Endothelial cell (in vitro differentiated cells): ENCODE data around the gene SYNGR3. TPM values are rescaled to one million over a fixed set of nuclear protein-coding genes. Genes with fewer than 3 reads are reported as not detected.

ENCODE experiments used
- DNase-seq: peaks from one replicate; pipeline ENCODE4 v3.0.0; 2021; ENCODE audit warnings: low spot score
- H3K27ac Mint-ChIP-seq: one replicate; pipeline ENCODE4 v1.8.0; 2021; ENCODE audit warnings: mixed read lengths, inconsistent platforms; ENCODE audit not compliant: unreplicated experiment
- H3K27me3 Mint-ChIP-seq: one replicate; pipeline ENCODE4 v1.8.0; 2021; ENCODE audit warnings: mild to moderate bottlenecking, moderate library complexity, mixed read lengths, inconsistent platforms; ENCODE audit not compliant: unreplicated experiment
- H3K36me3 Mint-ChIP-seq: one replicate; pipeline ENCODE4 v1.8.0; 2021; ENCODE audit warnings: mild to moderate bottlenecking, low read depth, mixed read lengths, inconsistent platforms; ENCODE audit not compliant: unreplicated experiment
- H3K4me1 Mint-ChIP-seq: one replicate; pipeline ENCODE4 v1.8.0; 2021; ENCODE audit warnings: mild to moderate bottlenecking, mixed read lengths, inconsistent platforms; ENCODE audit not compliant: unreplicated experiment
- H3K4me3 Mint-ChIP-seq: one replicate; pipeline ENCODE4 v1.8.0; 2021; ENCODE audit warnings: mild to moderate bottlenecking, mixed read lengths, inconsistent platforms; ENCODE audit not compliant: unreplicated experiment
- H3K9me3 Mint-ChIP-seq: one replicate; pipeline ENCODE4 v1.8.0; 2021; ENCODE audit warnings: mixed read lengths, inconsistent platforms; ENCODE audit not compliant: unreplicated experiment
- total RNA-seq: library from RNA; stranded (reverse); fragmentation: NEBNext Ultra II Directional; extraction: Animal tissue kit (Norgen Biotek cat#: 25700); gene quantifications from one replicate; pipeline ENCODE4 v1.2.1, GENCODE V29; 2021; ENCODE audit not compliant: unreplicated experiment
- TF ChIP-seq, protein P1 (sequence below): fragments of 200-600 bp; sonication (generic); IDR thresholded peaks from one replicate; pipeline ENCODE4 v1.5.0; 2021; ENCODE audit warnings: antibody characterized with exemption; ENCODE audit not compliant: unreplicated experiment

The SYNGR3 gene
- total RNA-seq, 1 donor from 2014 or later = 0.82 TPM

DNA sequence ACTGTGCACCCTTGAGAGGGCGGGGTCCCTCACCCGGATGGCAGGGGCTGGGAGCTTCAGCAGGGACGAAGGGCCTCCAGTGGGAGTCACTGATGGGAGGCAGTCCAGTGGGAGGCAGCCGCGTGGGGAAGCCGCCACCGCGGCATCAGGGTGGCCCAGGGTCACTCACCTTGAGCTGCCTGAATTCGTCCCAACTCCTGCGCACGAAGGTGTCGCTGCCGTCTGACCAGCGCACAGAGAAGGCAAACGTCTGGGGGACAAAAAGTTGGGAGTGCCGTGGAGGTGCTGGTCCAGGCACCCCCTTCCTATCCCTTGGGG lies 9.0 kb upstream of the SYNGR3 start:
- DNase-seq = no peak
- H3K27me3 Mint-ChIP-seq = peaks cover 30% of the 10 kb centered on the region
- no peak overlapping the region for H3K27ac Mint-ChIP-seq
- TF ChIP-seq, protein P1, sequence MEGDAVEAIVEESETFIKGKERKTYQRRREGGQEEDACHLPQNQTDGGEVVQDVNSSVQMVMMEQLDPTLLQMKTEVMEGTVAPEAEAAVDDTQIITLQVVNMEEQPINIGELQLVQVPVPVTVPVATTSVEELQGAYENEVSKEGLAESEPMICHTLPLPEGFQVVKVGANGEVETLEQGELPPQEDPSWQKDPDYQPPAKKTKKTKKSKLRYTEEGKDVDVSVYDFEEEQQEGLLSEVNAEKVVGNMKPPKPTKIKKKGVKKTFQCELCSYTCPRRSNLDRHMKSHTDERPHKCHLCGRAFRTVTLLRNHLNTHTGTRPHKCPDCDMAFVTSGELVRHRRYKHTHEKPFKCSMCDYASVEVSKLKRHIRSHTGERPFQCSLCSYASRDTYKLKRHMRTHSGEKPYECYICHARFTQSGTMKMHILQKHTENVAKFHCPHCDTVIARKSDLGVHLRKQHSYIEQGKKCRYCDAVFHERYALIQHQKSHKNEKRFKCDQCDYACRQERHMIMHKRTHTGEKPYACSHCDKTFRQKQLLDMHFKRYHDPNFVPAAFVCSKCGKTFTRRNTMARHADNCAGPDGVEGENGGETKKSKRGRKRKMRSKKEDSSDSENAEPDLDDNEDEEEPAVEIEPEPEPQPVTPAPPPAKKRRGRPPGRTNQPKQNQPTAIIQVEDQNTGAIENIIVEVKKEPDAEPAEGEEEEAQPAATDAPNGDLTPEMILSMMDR = no peak
- H3K4me3 Mint-ChIP-seq = no peak overlapping the region
- no peaks in the 10 kb centered on the region for H3K9me3 Mint-ChIP-seq
- H3K36me3 Mint-ChIP-seq = no peaks in the 10 kb centered on the region
- peaks cover 14% of the 10 kb centered on the region for H3K4me1 Mint-ChIP-seq

DNA sequence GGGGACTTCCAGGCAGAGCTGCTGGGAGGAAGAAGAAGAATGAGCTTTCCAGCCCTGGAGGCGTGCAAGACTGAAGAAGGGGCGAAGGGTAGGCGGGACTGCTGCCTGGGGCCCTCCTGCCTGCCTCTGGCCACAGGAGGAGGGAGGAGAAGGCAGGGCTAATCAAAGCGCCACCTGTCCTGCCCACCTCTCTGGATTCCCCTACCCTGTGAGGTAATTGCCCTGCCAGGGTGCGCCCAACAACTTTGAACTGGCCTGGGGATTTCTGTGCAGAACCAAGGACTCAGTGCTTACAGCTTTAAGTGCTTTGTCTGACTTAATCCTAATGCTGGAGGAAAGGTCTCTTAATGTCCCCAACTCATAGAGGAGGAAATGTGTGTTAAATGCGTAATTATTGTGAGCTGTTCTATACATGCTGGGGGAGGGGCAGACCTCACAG lies 8.4 kb upstream of the SYNGR3 start, which contains the start of gene NOXO1:
TSS of gene NOXO1 (minus strand) at position 72 of the 439 bp plus-strand sequence. CDS start 290 bp downstream, outside the sequence.
- TF ChIP-seq, protein P1 = no peak
- Mint-ChIP-seq H3K4me3 (no peak within 1 kb of the TSS), H3K27me3 (peaks cover 28% of the 10 kb centered on the region), H3K36me3 (peaks cover 1% of the 10 kb centered on the region), H3K4me1 (peaks cover 14% of the 10 kb centered on the region), H3K9me3 (no peaks in the 10 kb centered on the region), H3K27ac (no peak within 1 kb of the TSS)
- DNase-seq = no peak

DNA sequence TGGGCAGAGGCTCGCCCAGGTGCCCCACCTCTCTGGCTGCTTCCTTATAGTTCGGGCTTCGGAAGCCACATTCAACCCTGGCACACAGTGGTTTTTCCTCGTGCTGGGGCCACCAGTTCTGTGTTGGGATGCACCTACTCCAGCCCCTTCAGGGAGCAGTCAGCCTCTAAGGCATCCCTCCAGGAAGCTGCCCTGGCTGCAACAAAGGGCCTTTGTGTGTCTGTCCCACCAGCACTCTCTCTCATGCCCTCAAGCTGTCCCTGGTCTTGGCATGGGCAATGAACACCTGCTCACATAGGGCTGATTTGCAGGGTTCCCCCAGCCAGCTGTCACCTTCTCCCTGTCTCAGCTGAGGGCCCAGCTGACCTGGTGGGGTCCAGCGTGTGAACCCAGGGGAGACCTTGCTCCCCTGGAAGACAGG lies 7.7 kb upstream of the SYNGR3 start:
- DNase-seq = no peak
- no peak overlapping the region for H3K27ac Mint-ChIP-seq
- TF ChIP-seq, protein P1 = no peak
- no peak overlapping the region for H3K4me3 Mint-ChIP-seq
- peaks cover 5% of the 10 kb centered on the region for H3K36me3 Mint-ChIP-seq
- peaks cover 29% of the 10 kb centered on the region for H3K27me3 Mint-ChIP-seq
- no peaks in the 10 kb centered on the region for H3K9me3 Mint-ChIP-seq
- peaks cover 14% of the 10 kb centered on the region for H3K4me1 Mint-ChIP-seq

DNA sequence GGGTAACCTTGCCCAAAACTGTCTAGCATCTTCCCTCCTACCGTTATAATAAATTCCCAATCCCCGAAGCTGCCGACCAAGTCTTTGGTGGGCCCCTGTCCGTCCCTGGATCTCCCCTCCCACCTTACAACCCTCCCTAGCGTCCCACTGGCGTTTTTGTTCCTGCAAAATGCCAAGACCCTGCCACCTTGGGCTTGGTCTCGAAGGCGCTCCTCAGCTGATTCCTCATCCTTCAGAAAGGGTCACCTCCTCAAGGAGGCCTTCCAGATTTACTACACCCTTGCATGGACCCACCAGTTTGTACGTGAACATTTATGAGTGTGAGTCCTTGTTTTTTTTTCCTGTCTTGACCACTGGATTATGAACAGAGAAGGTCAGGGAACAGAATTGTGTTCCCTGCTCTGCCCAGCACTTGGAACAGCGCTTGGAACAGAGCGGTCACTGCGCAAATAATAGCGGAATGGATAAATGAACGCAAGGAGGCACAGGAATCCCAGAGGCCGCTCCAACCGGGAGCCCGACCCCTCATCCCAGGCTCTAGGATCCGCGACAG lies 6.7 kb upstream of the SYNGR3 start:
- H3K27ac Mint-ChIP-seq = peak overlapping the region; percentile 67
- H3K27me3 Mint-ChIP-seq = peaks cover 31% of the 10 kb centered on the region
- H3K36me3 Mint-ChIP-seq = peaks cover 5% of the 10 kb centered on the region
- DNase-seq = no peak
- no peaks in the 10 kb centered on the region for H3K9me3 Mint-ChIP-seq
- TF ChIP-seq, protein P1 = no peak
- H3K4me3 Mint-ChIP-seq = peak overlapping the region; percentile 89
- peaks cover 14% of the 10 kb centered on the region for H3K4me1 Mint-ChIP-seq

DNA sequence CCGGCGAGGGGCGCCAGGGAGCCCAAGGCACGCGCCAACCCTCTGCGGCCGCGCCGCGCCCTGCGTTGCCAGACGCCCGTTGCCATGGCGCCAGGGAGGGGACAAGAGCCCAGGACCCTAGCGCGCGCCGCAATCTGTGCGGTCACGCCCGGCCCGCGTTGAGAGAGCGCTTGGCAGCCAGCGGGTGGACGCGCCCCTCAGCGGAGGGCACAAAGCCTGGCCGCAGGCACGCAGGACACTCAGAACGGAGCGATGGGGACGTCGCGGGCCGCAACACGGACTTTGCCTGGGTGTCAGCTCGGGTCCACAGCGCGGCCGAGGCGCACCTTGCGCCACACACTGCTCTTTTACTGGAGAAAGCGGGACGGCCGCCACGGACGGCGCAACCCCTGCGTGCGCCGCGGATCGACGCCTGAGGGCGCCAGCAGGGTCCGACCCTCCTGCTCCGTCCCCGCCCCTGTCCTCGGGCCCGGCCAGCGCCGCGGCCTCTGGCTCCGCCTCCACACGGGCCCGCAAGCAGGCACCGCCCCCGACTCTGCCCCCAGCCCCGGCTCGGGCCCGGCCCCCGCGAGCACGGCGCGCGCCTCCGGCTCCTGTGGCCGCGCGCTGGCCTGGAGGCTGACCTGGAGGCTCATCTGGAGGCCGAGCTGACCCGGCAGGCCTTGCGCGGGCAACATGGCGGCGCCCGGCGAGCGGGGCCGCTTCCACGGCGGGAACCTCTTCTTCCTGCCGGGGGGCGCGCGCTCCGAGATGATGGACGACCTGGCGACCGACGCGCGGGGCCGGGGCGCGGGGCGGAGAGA lies 6.0 kb upstream of the SYNGR3 start, which contains the start of gene GFER:
TSS of gene GFER (plus strand) at position 650 of the 803 bp plus-strand sequence. CDS start at position 676, 26 bp downstream.
- no peaks in the 10 kb centered on the region for H3K9me3 Mint-ChIP-seq
- DNase-seq = peak; percentile 98
- peak within 1 kb of the TSS; percentile 89 for H3K4me3 Mint-ChIP-seq
- H3K4me1 Mint-ChIP-seq = peaks cover 14% of the 10 kb centered on the region
- H3K27me3 Mint-ChIP-seq = peaks cover 36% of the 10 kb centered on the region
- peak within 1 kb of the TSS; percentile 67 for H3K27ac Mint-ChIP-seq
- peaks cover 5% of the 10 kb centered on the region for H3K36me3 Mint-ChIP-seq
- TF ChIP-seq, protein P1 = peak; percentile 25
